HG02938 (cell line): ENCODE measurements around the gene LSM7.

ENCODE experiments used
- ATAC-seq: cut with Tn5 transposase; IDR thresholded peaks from one replicate; pipeline ENCODE4 v1.9.1; 2021; ENCODE audit warnings: mild to moderate bottlenecking, moderate library complexity; ENCODE audit not compliant: unreplicated experiment

The LSM7 gene

DNA sequence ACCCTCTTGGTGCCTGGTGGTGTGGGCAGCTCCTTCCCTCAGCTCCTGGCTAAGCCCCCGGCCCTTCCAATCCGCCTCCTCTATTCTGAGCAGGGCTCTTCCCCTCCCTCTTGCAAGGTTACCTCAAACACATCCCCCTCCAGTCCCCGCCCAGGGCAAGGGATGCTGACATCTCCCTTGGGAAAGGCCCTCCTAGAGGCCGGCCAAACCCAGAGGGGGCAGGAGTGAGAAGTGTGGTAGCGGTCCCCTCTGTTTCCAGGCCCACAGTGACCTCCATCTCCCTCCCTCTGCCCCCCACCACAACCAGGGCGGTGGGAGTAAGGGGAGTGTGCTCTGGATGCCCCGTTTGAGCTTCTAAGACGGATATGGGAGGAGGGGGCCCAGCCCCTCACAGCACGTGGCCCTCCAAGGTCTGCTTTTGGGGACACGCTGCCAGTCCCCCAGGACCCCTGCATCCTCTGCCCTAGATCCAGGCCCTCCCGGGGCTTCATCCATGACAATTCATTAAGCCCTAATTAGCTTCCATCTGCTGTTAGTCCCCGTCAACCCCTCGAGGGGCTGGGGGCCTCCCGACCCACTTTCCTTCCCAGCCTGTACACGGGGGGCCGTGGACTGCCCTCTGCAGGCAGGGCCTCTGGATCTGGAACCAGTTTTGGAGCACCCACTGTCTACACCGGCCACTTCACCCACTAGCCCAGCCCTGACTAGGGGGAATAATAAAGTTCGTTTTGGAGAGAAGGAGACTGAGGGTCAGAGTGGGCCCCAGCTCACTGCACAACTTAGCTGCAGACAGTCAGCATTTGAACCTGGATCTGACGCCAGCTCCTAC is 22.7 kb downstream of the LSM7 start:
- ATAC-seq, result no peak

DNA sequence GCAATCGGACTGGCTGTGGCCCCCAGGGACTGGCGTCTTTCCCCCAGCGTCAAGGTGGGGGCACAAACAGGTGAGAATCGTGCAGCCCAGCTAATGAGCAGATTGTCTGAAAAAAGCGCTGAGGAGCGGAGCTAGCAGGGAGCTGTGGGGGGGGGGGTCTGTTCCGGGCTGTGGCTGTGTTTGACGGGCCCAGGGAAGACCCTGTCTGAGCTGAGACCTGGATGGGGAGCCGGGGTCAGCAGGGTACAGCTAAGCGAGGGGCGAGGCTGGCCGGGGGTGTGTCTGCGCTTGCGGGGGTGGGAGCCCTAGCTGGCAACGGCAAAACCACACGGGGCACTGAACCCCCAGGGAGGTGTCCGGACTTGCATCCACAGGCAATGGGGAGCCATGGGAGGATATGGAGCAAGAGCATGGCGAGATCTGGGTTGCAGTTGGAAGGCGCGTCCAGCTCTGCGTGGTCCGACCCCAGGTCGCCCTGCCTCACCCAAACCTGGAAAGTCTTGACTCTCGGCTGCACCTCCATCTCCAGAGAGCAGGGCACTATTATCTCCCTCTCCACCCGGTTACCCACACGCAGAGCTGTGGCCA is 25.1 kb downstream of the LSM7 start:
- ATAC-seq, result no peak

DNA sequence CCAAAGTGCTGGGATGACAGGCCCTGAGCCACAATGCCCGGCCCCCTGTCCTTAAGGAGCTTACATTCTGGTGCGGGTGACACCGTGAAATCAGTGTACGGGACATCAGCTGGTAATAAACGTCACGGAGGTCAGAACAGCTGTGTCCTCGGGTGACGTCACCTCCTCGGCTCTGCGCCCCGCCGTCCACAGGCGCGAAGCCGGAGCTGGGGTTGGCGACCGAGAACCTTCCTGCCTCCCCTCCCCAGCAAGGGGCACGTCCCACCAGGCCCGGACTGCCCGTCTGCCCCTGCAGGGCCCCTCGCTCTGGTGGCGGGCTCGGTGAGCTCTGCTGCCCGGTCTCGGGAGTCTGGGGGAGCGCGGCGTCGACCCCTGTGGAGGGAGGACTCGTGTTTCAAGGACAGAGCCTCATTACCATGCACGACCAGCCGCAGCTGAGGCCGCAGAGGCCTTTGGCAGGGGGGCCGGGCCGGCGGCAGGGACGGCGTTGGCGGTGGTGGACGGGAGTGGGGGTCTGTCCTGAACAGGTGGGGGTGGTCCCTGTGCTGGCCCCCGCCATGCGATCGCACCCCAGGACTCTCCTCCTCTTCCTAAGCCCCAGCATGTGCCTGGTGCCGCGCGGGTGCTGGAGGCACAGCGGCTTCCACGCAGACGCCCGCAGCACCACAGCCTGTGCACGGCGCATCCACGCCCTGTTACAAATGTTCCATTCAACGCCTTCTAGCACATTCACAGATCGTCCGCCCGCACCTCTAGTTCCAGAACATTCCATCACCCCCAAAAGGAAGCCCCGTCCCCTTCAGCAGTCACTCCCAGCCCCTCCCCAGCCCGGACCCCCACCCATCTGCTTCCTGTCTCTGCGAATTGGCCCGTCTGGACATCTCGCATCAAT is 25.8 kb downstream of the LSM7 start:
- no peak for ATAC-seq

DNA sequence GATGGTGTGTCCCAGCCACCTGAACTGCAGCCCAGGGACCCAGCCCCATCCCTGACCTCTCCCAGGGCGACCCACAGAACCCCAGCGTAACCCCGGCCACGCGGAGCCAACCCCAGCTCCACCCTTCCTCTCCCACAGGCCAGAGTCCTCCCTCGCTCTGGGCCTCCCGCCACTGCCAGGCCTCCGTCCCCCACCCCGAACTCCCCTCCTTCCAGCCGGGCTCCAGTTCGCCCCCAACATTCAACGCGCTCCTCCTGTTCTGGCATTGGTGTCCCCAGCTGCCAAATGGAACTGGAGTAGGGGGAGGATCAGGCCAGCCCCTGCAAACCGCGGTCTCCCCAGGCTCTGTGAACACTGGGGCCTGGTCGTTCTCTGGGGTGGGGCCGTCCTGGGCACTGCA is 27.9 kb downstream of the LSM7 start:
- no peak for ATAC-seq

DNA sequence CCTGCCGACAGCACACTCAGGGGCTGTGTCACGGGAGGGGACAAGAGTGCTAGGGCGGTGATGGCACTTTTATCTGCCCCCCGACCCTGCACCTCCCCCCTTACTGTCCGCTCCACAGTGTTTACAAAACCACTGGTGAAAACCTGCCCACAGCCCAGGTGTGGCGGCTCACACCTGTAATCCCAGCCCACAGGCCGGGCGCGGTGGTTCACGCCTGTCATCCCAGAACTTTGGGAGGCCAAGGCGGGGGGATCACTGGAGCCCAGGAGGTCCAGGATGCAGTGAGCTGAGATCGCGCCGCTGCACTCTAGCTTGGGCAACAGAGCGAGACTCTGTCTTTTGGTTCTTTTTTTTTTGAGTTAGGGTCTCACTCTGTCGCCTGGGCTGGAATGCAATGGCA is 32.2 kb downstream of the LSM7 start:
- ATAC-seq, result no peak

DNA sequence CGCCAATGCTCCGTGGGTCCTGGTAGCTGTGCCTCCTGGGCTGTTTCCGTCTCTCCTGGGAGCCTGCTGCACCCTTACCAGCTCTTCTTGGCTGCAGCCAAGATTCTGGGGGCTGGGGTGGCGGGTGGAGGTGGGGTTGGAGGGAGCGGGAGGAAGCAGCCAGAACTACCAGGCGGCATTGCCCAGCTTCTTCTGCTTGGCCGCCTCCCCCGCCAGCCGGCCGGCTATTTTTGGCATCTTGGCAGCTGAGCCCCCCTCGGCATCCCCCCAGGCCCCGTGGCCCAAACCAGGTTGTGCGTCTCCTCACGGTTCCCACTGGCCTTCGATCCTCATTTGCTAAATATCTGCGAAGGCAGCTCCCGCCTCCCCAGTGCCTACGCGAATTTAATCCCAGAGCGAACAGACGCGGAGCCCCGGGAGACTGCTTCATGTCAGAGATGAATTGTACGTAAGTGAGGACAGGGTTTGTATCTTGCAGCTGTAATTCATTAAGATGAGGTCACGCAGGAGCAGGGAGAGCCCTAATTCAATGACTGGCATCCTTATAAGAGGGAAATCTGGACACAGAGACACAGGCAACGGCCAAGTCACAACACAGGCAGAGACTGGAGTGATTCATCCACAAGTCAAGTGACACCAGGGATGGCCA is 33.6 kb downstream of the LSM7 start:
- ATAC-seq, result no peak

DNA sequence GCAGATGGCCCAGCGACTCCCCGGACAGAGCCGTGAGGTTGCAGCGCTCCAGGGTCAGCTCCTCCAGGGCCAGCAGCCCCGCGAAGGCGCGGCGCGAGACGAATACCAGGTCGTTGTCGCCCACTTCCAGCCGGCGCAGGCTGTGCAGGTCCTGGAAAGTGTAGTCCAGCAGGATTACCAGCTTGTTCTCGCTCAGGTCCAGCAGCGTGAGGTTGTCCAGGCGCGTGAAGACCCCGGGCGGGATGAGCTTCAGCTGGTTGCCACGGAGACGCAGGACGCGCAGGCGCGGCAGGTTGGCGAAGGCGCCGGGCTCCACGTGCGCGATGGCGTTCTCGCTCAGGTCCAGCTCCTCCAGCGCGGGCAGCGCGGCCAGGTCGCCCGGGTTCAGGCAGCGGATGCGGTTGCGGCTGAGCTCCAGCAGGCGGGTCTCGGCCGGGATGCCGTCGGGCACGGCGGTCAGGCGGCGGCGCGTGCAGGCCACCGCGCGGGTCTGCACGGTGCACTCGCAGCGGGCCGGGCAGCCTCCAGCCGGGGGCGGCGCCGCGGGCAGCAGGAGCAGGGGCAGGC is 37.1 kb downstream of the LSM7 start:
- ATAC-seq, result no peak

DNA sequence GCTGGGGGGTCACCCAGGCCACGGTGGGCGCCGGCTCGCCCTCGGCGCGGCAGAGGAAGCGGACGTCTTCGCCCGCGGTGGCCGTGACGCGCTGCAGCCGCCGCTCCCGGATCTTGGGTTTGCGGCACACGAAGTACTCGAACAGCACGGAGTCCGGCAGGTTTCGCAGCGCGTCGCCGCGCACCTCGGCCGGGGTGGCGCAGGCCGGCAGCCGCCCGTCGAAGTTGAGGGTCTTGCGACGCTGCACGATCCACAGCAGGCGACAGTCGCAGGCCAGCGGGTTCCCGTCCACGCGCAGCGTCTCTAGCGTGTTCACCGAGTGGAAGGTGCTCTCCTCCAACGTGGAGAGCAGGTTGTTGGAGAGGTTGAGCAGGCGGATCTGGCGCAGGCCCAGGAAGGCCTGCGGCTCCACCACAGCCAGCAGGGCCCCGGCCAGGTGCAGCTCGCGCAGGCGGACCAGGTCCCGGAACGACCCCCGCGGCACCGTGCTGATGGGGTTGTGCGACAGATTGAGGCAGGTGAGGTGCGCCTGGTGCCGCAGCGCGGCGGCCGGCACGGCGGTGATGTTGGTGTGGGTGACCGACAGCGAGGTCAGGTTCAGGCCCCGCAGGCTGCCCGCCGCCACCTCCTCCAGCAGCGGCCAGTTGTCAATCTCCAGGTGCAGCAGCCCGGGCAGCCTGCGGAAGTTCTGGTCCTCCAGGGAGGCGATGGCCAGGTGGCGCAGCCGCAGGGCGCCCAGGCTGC is 37.8 kb downstream of the LSM7 start:
- no peak for ATAC-seq

DNA sequence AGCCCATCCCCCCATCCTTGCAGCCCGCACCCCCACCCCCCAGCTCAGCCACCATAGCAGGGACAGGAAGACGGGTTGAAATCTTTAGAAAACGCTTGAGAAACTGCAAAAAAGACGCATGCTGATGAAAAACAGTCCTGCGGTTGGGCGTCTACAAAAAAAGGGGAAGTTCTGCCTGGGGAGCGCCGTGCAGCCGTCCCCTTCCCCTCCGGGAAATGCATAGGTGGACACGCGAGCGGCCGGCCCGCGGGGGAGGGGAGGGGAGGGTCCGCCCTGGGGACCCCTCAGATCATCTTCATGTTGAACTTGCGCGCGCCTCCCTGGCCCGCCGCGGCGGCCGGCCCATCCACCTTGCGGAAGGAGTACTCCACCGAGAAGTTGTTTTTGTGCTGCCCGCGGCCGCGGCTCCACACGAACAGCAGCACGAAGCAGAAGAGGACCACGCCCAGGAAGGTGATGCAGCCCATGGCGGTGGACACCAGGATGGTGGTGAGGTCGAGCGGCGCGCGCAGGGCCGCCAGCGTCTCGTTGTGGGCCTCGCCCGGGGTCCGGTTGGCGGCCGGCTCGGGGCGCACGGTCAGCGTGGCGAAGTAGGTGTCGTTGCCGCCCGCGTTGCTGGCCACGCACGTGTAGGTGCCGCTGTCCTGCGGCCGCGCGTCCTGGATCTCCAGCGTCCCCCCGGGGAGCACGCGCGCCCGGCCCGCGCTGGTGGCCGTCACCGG is 38.5 kb downstream of the LSM7 start:
- no peak for ATAC-seq

DNA sequence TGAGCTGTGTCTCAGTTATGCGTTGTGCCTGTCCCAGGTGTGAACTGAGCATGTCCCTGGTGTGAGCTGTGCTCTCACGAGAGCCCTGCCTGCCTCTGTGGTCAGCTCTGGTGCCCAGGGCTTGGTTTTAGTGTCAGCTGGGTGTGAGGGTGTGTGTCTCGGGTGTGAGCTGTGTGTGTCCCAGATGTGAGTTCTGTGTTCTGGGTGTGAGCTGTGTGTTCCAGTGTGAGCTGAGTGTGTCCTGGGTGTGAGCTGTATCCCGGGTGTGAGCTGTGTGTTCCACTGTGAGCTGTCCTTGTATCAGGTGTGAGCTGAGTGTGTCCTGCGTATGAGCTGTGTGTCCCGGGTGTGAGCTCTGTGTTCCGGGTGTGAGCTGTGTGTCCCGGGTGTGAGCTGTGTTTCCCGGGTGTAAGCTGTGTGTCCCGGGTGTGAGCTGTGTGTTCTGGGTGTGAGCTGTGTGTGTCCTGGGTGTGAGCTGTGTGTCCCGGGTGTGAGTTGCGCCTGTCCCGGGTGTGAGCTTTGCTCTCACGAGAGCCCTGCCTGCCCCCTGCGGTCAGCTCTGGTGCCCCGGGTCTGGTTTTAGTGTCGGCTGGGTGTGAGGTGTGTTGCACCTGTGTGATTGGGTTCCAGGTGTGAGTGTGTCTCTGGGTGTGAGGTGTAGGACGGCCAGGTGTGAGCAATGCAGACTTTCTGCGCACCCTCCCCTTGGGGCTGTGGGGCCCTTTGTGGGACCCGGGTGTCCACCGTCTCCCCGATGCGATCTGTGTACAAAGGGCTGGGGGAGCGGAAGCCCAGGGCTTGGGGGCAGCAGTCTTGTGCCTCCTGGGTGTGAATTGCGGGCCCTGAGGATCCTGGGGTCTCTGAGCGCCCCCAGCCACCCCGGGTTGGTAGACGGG is 39.3 kb downstream of the LSM7 start:
- ATAC-seq, result no peak

DNA sequence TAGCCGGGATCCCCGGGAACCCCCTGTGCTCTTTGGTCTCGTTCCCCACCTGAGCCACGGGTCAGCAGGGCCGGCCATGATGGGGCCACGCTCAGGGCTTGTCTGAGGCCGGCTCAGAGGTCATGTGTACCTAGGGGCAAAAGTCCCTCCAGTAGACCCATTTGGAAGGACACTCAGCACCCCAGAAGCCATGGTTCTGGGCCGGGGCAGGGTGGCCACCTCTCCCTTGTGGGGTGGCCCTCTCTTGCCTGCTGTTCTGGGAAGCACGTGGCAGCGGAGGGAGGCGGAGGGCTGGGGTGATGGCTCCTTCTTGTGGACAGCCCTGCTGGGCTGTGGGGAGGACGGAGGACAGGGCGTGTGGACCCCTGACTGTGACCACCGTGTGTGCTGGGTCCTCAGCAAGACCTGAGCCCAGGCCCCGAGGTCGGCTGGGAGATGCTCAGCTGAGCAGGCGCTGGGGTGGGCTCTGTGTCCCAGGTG is 40.0 kb downstream of the LSM7 start:
- no peak for ATAC-seq

DNA sequence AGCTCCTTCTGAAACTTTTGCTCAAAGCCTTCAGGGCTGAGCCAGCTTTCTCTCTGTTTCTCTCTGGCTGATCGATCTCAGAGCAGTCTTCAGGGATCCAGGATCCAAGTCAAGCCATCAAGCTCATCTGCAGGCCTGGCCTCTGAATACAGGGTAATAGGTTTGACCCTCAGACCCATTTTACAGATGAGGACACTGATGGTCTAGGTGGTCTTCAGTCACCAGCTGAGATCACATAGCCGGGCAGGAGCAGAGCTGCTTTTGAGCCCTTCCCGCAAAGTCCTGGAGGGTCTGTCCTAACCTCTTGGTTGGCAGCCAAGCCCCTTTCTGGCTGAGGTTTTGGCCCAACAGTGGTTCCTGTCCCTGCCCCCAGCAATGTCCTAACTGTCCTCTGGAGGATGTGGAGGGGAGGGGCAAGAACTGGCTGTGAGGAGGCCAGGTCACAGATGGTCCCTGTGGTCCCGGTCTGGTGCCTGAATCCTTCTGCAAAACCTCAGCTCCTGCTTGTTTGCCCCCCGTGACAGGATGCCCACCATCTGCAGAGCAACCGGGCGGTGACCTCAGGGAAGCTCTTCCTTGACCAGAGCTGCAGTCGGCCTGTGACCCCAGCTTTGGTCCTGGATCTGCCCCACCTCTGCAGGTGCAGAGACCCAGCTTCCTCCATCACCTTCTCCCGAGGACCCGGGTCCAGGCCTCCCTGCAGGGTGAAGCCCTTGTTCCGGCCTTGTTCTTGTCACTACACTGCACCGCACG is 40.6 kb downstream of the LSM7 start:
- ATAC-seq, result no peak

DNA sequence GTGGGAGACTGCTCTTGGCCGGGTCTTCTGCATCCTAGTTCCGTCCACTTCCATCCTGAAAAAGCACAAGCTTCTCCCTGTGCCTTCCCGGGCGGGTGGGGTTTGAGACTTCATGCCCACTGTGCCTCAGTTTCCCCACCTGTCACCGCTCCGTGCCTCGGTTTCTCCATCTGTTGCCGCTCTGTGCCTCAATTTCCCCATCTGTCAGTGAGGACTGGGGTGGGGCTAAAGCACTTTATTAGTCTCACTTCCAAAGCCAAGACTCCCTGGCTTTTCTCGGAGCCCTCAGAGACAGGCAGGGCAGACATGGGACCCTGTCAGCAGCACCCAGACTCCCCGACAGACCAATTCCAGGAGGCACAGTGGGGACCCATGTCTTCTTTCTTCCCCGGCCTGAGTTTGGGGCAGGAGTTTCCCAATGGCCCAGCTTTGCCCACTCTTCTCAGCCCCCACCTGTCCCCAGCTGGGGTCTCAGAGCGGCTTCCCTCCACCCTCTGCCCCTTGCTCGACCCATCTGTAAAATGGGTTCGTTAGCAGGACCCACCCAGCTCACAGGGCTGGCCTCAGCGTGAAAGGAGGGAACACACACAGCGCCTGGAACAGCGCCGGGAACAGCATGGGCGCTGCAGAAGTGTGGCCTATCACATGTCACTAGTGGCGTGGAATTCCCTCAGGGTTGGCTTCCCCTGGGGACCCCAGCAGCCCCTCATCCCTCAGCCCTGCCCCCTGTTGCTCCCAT is 41.8 kb downstream of the LSM7 start:
- ATAC-seq, result no peak

DNA sequence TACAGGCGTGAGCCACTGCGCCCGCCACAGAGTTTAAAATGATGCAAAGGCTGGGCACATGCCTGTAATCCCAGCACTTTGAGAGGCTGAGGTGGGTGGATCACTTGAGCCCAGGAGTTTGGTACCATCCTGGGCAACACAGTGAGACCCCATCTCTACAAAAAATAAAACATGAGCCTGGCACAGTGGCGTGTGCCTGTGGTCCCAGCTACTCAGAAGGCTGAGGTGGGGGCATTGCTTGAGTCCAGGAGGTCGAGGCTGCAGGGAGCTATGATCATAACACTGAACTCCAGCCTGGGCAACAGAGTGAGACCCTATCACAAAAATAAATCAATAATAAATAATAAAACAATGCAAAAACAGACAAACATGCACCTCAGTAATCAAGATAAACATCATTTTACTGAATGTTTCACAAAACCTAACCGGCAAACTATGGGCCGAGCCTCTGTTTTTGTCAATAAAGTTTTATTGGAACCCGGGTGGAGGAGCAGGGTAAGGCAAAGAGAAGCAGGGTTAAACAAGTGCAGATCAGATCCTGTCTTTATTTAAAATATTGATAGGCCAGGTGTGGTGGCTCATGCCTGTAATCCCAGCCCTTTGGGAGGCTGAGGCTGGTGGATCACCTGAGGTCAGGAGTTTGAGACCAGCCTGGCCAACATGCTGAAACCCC is 44.4 kb downstream of the LSM7 start:
- ATAC-seq, result no peak

DNA sequence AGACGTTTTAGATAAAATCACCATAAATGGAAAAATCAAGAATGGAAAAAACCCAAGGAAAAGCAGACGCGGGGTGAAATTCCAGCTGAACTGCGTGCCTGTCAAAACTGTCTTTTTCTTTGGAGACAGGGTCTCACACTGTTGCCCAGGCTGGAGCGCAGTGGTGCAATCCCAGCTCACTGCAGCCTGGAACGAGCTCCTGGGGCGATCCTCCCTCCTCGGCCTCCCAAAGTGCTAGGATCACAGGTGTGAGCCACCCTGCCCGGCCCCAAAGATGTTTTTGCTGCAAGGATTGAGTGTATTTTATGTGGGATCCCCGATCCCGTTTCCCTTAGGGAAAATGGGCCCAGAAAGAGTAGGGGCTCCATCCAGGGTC is 45.5 kb downstream of the LSM7 start:
- ATAC-seq, result no peak

DNA sequence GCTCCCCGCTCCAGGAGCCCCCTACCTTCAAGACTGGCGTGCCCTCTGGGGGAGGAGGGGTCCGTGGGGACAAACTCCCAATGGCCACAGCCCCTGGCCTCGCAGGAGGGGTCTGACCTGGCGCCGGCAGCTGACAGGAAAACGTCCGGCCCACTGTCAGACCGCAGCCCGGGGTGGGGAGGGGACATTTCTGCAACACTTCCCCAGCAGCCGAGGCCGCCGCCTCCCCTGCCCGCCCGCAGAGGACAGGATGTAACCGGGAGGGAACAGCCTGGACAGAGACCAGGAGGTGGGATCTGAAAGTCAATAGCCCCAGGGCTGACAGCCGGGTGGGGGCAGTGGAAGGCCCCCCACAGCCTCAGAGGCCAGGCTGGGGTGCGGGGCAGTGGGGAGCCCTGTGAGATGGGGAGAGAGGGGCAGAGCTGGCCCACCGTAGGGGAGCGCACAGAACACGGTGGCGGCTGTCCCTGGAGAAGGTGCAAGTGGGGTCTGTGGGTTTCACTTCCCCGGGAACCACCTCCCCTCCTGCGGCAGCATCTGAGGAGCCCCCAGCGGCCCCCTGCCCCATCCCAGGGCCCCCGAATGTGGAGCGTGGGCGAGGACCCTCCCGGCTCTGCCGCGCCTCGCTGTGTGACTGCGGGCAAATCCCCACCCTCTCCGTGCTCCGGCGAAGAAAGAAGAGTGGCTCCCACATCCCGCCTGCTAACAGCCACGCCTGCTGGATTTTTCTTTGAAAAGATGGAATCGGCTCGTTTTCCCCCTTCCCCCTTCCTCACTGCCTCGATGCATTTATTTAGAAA is 46.1 kb downstream of the LSM7 start, which contains the start of gene PEAK3:
TSS of gene PEAK3 (minus strand) at position 114 of the 800 bp plus-strand sequence. CDS start 1,244 bp downstream, outside the sequence.
- ATAC-seq, result no peak
